ENCODE data around the gene BOLL. TPM values are rescaled to one million over a fixed set of nuclear protein-coding genes. Genes with fewer than 3 reads are reported as not detected.

BOLL gene
- polyA plus RNA-seq, 1 donor from 2014 or later, result not detected

GRCh38 chr2:197708331-197708730, 76.8 kb downstream of the BOLL start:
- TF ChIP-seq EP300 (conservative IDR thresholded peaks at IDR 0.05; ENCODE audit: poor library complexity, severe bottlenecking), result no peak
- TF ChIP-seq SMC3 (conservative IDR thresholded peaks at IDR 0.05; ENCODE audit: poor library complexity), result no peak
- TF ChIP-seq MXI1 (conservative IDR thresholded peaks at IDR 0.05; ENCODE audit: poor library complexity, severe bottlenecking), result no peak
- TF ChIP-seq, protein P1, sequence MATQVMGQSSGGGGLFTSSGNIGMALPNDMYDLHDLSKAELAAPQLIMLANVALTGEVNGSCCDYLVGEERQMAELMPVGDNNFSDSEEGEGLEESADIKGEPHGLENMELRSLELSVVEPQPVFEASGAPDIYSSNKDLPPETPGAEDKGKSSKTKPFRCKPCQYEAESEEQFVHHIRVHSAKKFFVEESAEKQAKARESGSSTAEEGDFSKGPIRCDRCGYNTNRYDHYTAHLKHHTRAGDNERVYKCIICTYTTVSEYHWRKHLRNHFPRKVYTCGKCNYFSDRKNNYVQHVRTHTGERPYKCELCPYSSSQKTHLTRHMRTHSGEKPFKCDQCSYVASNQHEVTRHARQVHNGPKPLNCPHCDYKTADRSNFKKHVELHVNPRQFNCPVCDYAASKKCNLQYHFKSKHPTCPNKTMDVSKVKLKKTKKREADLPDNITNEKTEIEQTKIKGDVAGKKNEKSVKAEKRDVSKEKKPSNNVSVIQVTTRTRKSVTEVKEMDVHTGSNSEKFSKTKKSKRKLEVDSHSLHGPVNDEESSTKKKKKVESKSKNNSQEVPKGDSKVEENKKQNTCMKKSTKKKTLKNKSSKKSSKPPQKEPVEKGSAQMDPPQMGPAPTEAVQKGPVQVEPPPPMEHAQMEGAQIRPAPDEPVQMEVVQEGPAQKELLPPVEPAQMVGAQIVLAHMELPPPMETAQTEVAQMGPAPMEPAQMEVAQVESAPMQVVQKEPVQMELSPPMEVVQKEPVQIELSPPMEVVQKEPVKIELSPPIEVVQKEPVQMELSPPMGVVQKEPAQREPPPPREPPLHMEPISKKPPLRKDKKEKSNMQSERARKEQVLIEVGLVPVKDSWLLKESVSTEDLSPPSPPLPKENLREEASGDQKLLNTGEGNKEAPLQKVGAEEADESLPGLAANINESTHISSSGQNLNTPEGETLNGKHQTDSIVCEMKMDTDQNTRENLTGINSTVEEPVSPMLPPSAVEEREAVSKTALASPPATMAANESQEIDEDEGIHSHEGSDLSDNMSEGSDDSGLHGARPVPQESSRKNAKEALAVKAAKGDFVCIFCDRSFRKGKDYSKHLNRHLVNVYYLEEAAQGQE (IDR thresholded peaks at IDR 0.05; ENCODE audit: borderline replicate concordance), result no peak
- no peak for TF ChIP-seq TAF1 (IDR thresholded peaks at IDR 0.05; ENCODE audit: low read depth)
- no peak for TF ChIP-seq POLR2AphosphoS5 (IDR thresholded peaks at IDR 0.05)
- no peak for TF ChIP-seq RAD21 (conservative IDR thresholded peaks at IDR 0.05)
- TF ChIP-seq, protein P2, sequence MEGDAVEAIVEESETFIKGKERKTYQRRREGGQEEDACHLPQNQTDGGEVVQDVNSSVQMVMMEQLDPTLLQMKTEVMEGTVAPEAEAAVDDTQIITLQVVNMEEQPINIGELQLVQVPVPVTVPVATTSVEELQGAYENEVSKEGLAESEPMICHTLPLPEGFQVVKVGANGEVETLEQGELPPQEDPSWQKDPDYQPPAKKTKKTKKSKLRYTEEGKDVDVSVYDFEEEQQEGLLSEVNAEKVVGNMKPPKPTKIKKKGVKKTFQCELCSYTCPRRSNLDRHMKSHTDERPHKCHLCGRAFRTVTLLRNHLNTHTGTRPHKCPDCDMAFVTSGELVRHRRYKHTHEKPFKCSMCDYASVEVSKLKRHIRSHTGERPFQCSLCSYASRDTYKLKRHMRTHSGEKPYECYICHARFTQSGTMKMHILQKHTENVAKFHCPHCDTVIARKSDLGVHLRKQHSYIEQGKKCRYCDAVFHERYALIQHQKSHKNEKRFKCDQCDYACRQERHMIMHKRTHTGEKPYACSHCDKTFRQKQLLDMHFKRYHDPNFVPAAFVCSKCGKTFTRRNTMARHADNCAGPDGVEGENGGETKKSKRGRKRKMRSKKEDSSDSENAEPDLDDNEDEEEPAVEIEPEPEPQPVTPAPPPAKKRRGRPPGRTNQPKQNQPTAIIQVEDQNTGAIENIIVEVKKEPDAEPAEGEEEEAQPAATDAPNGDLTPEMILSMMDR (IDR thresholded peaks at IDR 0.05; ENCODE audit: poor library complexity, severe bottlenecking), result no peak
- TF ChIP-seq EZH2 (IDR thresholded peaks at IDR 0.05; ENCODE audit: borderline replicate concordance, insufficient read depth, low read length, poor library complexity, severe bottlenecking), result no peak
- Histone ChIP-seq H3K36me3 (ENCODE audit: insufficient read depth, low read length) (no peaks in the 10 kb centered on the region), H3K9me3 (ENCODE audit: low read length) (no peaks in the 10 kb centered on the region), H3K4me2 (ENCODE audit: low read length) (peak overlapping the region; percentile 70), H2AFZ (ENCODE audit: low read depth, low read length) (no peak overlapping the region), H3K27me3 (ENCODE audit: insufficient read depth, low read depth, low read length) (no peaks in the 10 kb centered on the region), H3K79me2 (replicated peaks; ENCODE audit: insufficient read depth, low read length) (peaks cover 13% of the 10 kb centered on the region), H4K20me1 (ENCODE audit: insufficient read depth) (no peaks in the 10 kb centered on the region), H3F3A (ENCODE audit: insufficient read depth, low read length, poor library complexity, severe bottlenecking) (no peaks in the 10 kb centered on the region), H3K9me2 (ENCODE audit: insufficient read depth, low read length) (no peaks in the 10 kb centered on the region), H3K9ac (ENCODE audit: low read length) (no peak overlapping the region), H3K27ac (ENCODE audit: low read length) (no peak overlapping the region), H3K4me3 (ENCODE audit: low read length) (peak overlapping the region; percentile 87)

- no peak overlapping the region for H2AFZ ChIP-seq (ENCODE audit: low read depth, low read length)
- TF ChIP-seq SMC3 (conservative IDR thresholded peaks at IDR 0.05; ENCODE audit: poor library complexity), result peak; percentile 74
- TF ChIP-seq, protein P2 (IDR thresholded peaks at IDR 0.05; ENCODE audit: poor library complexity, severe bottlenecking), result peak; percentile 78
- no peak for TF ChIP-seq EZH2 (IDR thresholded peaks at IDR 0.05; ENCODE audit: borderline replicate concordance, insufficient read depth, low read length, poor library complexity, severe bottlenecking)
- no peak for TF ChIP-seq EP300 (conservative IDR thresholded peaks at IDR 0.05; ENCODE audit: poor library complexity, severe bottlenecking)
- TF ChIP-seq RAD21 (conservative IDR thresholded peaks at IDR 0.05), result peak; percentile 68
- H3K27ac ChIP-seq (ENCODE audit: low read length), result no peak overlapping the region
- H3K36me3 ChIP-seq (ENCODE audit: insufficient read depth, low read length), result no peaks in the 10 kb centered on the region
- no peaks in the 10 kb centered on the region for H3K9me3 ChIP-seq (ENCODE audit: low read length)
- H3K79me2 ChIP-seq (replicated peaks; ENCODE audit: insufficient read depth, low read length), result peaks cover 13% of the 10 kb centered on the region
- H4K20me1 ChIP-seq (ENCODE audit: insufficient read depth), result no peaks in the 10 kb centered on the region
- peak overlapping the region; percentile 70 for H3K4me2 ChIP-seq (ENCODE audit: low read length)
- H3K9ac ChIP-seq (ENCODE audit: low read length), result no peak overlapping the region
- H3K27me3 ChIP-seq (ENCODE audit: insufficient read depth, low read depth, low read length), result no peaks in the 10 kb centered on the region
- peak overlapping the region; percentile 87 for H3K4me3 ChIP-seq (ENCODE audit: low read length)
- H3K9me2 ChIP-seq (ENCODE audit: insufficient read depth, low read length), result no peaks in the 10 kb centered on the region
- H3F3A ChIP-seq (ENCODE audit: insufficient read depth, low read length, poor library complexity, severe bottlenecking), result no peaks in the 10 kb centered on the region
Observed at GRCh38 chr2:197707316-197708213, 77.6 kb downstream of the BOLL start.
